ENCODE results near the gene SPTA1. TPM values are rescaled to one million over a fixed set of nuclear protein-coding genes. Genes with fewer than 3 reads are reported as not detected.

SPTA1 gene
- total and polyA plus RNA-seq, 2 of the 8 experiments (the other 6 are each of a cell fraction or from before 2014, with no cell fraction given): not detected

- Histone ChIP-seq H3K79me1 (ENCODE audit: low read depth, low read length) (no peaks in the 10 kb centered on the region), H3K14ac (ENCODE audit: insufficient read length) (no peak overlapping the region), H3K23me2 (ENCODE audit: low read depth, low read length) (no peaks in the 10 kb centered on the region), H4K20me1 (replicated peaks in 1 of 2; ENCODE audit: control insufficient read depth in 1 of 2, insufficient read depth in 2 of 2, low read length in 2 of 2) (no peaks in the 10 kb centered on the region), H2AFZ (ENCODE audit: low read length) (no peak overlapping the region), H4K91ac (replicated peaks; ENCODE audit: insufficient read length, low read length) (no peak overlapping the region), H3K4me3 (ENCODE audit: extremely low read depth in 1 of 4, insufficient read depth in 2 of 4, low read depth in 3 of 4, low read length in 4 of 4) (no peak overlapping the region), H2BK5ac (ENCODE audit: low read depth, low read length) (no peak overlapping the region), H3K27ac (ENCODE audit: low read depth, low read length) (no peak overlapping the region), H2BK12ac (ENCODE audit: low read depth, low read length) (no peak overlapping the region), H4K8ac (ENCODE audit: extremely low read depth, insufficient read depth, low read length) (no peak overlapping the region), H3K9me3 (ENCODE audit: insufficient read depth in 2 of 2, low read depth in 1 of 2, low read length in 1 of 2) (no peaks in the 10 kb centered on the region), H3K27me3 (replicated peaks in 1 of 4; ENCODE audit: control insufficient read depth in 3 of 4, extremely low read depth in 1 of 4, insufficient read depth in 3 of 4, low read length in 3 of 4) (no peaks in the 10 kb centered on the region), H2BK20ac (ENCODE audit: low read length) (no peak overlapping the region), H3K18ac (ENCODE audit: extremely low read depth, low read length) (no peak overlapping the region), H3K56ac (replicated peaks; ENCODE audit: insufficient read length, low read depth, low read length) (no peak overlapping the region), H2BK15ac (ENCODE audit: low read length) (no peak overlapping the region), H4K5ac (ENCODE audit: insufficient read length, low read depth, low read length) (no peak overlapping the region), H2BK120ac (replicated peaks; ENCODE audit: low read depth, low read length) (no peak overlapping the region), H3K23ac (ENCODE audit: insufficient read length) (no peak overlapping the region), H3K4me1 (replicated peaks in 1 of 4; ENCODE audit: control insufficient read depth in 3 of 4, insufficient read depth in 4 of 4, low read length in 3 of 4) (no peaks in the 10 kb centered on the region), H3K9ac (replicated peaks in 1 of 4; ENCODE audit: extremely low read depth in 1 of 4, low read depth in 3 of 4, low read length in 3 of 4) (no peak overlapping the region), H3K79me2 (ENCODE audit: control insufficient read depth in 1 of 2, insufficient read depth in 2 of 2, low read length in 2 of 2) (no peaks in the 10 kb centered on the region; a peak in 1 of 4 replicates), H3K4ac (replicated peaks; ENCODE audit: insufficient read length, low read depth, low read length) (no peak overlapping the region), H3K36me3 (ENCODE audit: control insufficient read depth in 2 of 4, insufficient read depth in 4 of 4, low read length in 3 of 4) (no peaks in the 10 kb centered on the region), H2AK5ac (ENCODE audit: low read depth, low read length) (no peak overlapping the region), H3K4me2 (ENCODE audit: insufficient read depth in 1 of 2, low read depth in 2 of 2, low read length in 2 of 2) (no peak overlapping the region)
- no peak for DNase-seq (ENCODE audit: low read depth in 1 of 2, low spot score in 2 of 2)
- CTCF ChIA-PET (ENCODE audit: partially characterized antibody): interaction anchor here (1.1 kb wide), 1 partner anchor 413 kb away, joined by 3 read pairs; no protein-coding TSS in a partner anchor
- 95% methylated on average over 4 of the region's 4 CpGs; no CpG with 5 or more reads in 1 of the 2 experiments for WGBS, 2 experiments (ENCODE audit: extremely low coverage in 1 of 2, insufficient coverage in 1 of 2, insufficient read length in 1 of 2, insufficient replicate concordance in 2 of 2, low coverage in 1 of 2, low lambda C conversion rate in 2 of 2, missing lambda C conversion rate in 1 of 2)
- no peak for FAIRE-seq
- POLR2A ChIA-PET (ENCODE audit: partially characterized antibody): no interaction called here
- TF ChIP-seq CEBPB (IDR thresholded peaks at IDR 0.05; ENCODE audit: low read depth, low read length): no peak
- no peak for TF ChIP-seq SAP30 (IDR thresholded peaks at IDR 0.05; ENCODE audit: insufficient read depth, insufficient replicate concordance, low read length)
- no peak for TF ChIP-seq POU5F1 (IDR thresholded peaks at IDR 0.05; ENCODE audit: low read depth, low read length)
- no peak for TF ChIP-seq HDAC6 (IDR thresholded peaks at IDR 0.05; ENCODE audit: low read depth, low read length)
- no peak for TF ChIP-seq YY1 (IDR thresholded peaks at IDR 0.05; ENCODE audit: low read depth, low read length)
- TF ChIP-seq CTCF (IDR thresholded peaks at IDR 0.05; ENCODE audit: control extremely low read depth in 1 of 3, insufficient read depth in 1 of 3, low read depth in 1 of 3, low read length in 3 of 3): no peak
- TF ChIP-seq TAF1 (IDR thresholded peaks at IDR 0.05; ENCODE audit: low read depth, low read length): no peak
- no peak for TF ChIP-seq EP300 (IDR thresholded peaks at IDR 0.05; ENCODE audit: borderline replicate concordance in 1 of 2, low read depth in 2 of 2, low read length in 2 of 2)
- no peak for TF ChIP-seq EGR1 (IDR thresholded peaks at IDR 0.05; ENCODE audit: borderline replicate concordance, low read depth, low read length)
- TF ChIP-seq EZH2 (IDR thresholded peaks at IDR 0.05; ENCODE audit: low read depth, low read length, severe bottlenecking): no peak
- TF ChIP-seq BRCA1 (IDR thresholded peaks at IDR 0.05; ENCODE audit: low read depth, low read length): no peak
- no peak for TF ChIP-seq GABPA (IDR thresholded peaks at IDR 0.05; ENCODE audit: borderline replicate concordance, insufficient read depth, low read length)
Observed at GRCh38 chr1:158583962-158584361, 102.6 kb downstream of the SPTA1 start.
